ACHN (cell line): ENCODE results near the gene UBE4B.
"Not testable (repeated sequence)": the region's sequence is repeated elsewhere in the genome, so short reads cannot be mapped to it uniquely, and the experiment has no call there.

Source experiments
- DNase-seq: peaks from one replicate; pipeline ENCODE4 v3.0.0-alpha.2; 2015
- in situ Hi-C: cut with HindIII; loops from 2 replicates; pipeline ENCODE4 v1.10.0; 2017; ENCODE audit warnings: low sequenced_read_pairs, low pct_ligation_motif_present, low pct_unique_long_range_greater_than_20kb

Gene UBE4B

GRCh38 chr1:10028956-10029500, 3.7 kb upstream of the UBE4B start:
- DNase-seq, in situ Hi-C loops: not testable (repeated sequence)

GRCh38 chr1:10031461-10031860, 1.3 kb upstream of the UBE4B start:
- in situ Hi-C loops, result no loop called here
- peak; percentile 78 for DNase-seq

- in situ Hi-C loops, result no loop called here
- peak; percentile 56 for DNase-seq
Observed at GRCh38 chr1:10033359-10033845, 644 bp downstream of the UBE4B start.

GRCh38 chr1:10042746-10043145, 10.0 kb downstream of the UBE4B start:
- in situ Hi-C loops, result no loop called here
- no peak for DNase-seq

- no peak for DNase-seq
- in situ Hi-C loops, result no loop called here
Observed at GRCh38 chr1:10045480-10046355, 13.0 kb downstream of the UBE4B start.

GRCh38 chr1:10046356-10047085, 13.8 kb downstream of the UBE4B start:
- DNase-seq, result no peak
- in situ Hi-C loops, result no loop called here

- in situ Hi-C loops, result no loop called here
- DNase-seq, result no peak
Observed at GRCh38 chr1:10048601-10049000, 15.8 kb downstream of the UBE4B start.

GRCh38 chr1:10050611-10051010, 17.9 kb downstream of the UBE4B start:
- no peak for DNase-seq
- in situ Hi-C loops, result no loop called here

- in situ Hi-C loops, result no loop called here
- DNase-seq, result no peak
Observed at GRCh38 chr1:10051656-10052055, 18.9 kb downstream of the UBE4B start.

GRCh38 chr1:10052347-10052746, 19.6 kb downstream of the UBE4B start:
- in situ Hi-C loops, result no loop called here
- no peak for DNase-seq

- no peak for DNase-seq
- in situ Hi-C loops, result no loop called here
Observed at GRCh38 chr1:10054465-10054864, 21.7 kb downstream of the UBE4B start.

GRCh38 chr1:10056599-10056987, 23.8 kb downstream of the UBE4B start:
- in situ Hi-C loops, result no loop called here
- DNase-seq, result no peak

GRCh38 chr1:10057343-10057742, 24.6 kb downstream of the UBE4B start:
- in situ Hi-C loops, result no loop called here

GRCh38 chr1:10057796-10058195, 25.0 kb downstream of the UBE4B start:
- in situ Hi-C loops, result no loop called here
- no peak for DNase-seq

More at GRCh38 chr1:10057343-10057742, 24.6 kb downstream of the UBE4B start:
- DNase-seq, result peak; percentile 46

GRCh38 chr1:10059342-10059718, 26.6 kb downstream of the UBE4B start:
- no peak for DNase-seq
- in situ Hi-C loops, result no loop called here

GRCh38 chr1:10060311-10061100, 27.7 kb downstream of the UBE4B start:
- no peak for DNase-seq
- in situ Hi-C loops, result no loop called here

- in situ Hi-C loops, result no loop called here
- DNase-seq, result no peak
Observed at GRCh38 chr1:10061276-10061675, 28.5 kb downstream of the UBE4B start.

GRCh38 chr1:10063878-10064277, 31.1 kb downstream of the UBE4B start:
- DNase-seq, result no peak
- in situ Hi-C loops, result no loop called here
